BJ (cell line): ENCODE measurements around the gene PDZD2. TPM values are rescaled to one million over a fixed set of nuclear protein-coding genes. Genes with fewer than 3 reads are reported as not detected.

Experiments
- CTCF ChIA-PET: fragments of 350-600 bp; formaldehyde crosslinking; extraction: SDS; loops from one replicate; lab custom pipeline; 2021; ENCODE audit warnings: antibody characterized with exemption, inconsistent platforms; lab: Yijun Ruan, JAX
- POLR2A ChIA-PET: fragments of 300-600 bp; sonication (Branson Sonifier 250); formaldehyde crosslinking; extraction: SDS; loops from one replicate; lab custom pipeline; 2021; ENCODE audit warnings: antibody characterized with exemption; lab: Charles Lee
- DNase-seq: peaks from one replicate; pipeline ENCODE4 v3.0.0-alpha.2; 2011; ENCODE audit warnings: low read depth
- H3K27me3 ChIP-seq: 2 replicates; pipeline ENCODE4 v1.6.0; 2011; ENCODE audit warnings: low read length; ENCODE audit not compliant: control insufficient read depth, insufficient read depth
- H3K36me3 ChIP-seq: 2 replicates; pipeline ENCODE4 v1.5.1; 2011; ENCODE audit warnings: low read length; ENCODE audit not compliant: control insufficient read depth, insufficient read depth
- H3K4me3 ChIP-seq: 2 replicates; pipeline ENCODE4 v1.5.1; 2011; ENCODE audit warnings: low read depth, mild to moderate bottlenecking, control low read depth, low read length
- polyA plus RNA-seq: library from polyadenylated mRNA; depleted of rRNA; stranded (reverse); fragments of >200 nt; gene quantifications from 2 replicates; pipeline ENCODE4 v1.2.3, GENCODE V29; 2011
- TF ChIP-seq, protein P1 (sequence below): IDR thresholded peaks from 2 replicates; pipeline ENCODE4 v1.5.1; 2011; ENCODE audit warnings: low read depth, mild to moderate bottlenecking, control low read depth, inconsistent platforms, low read length, moderate library complexity; ENCODE audit not compliant: insufficient read depth

The PDZD2 gene
- polyA plus RNA-seq, 1 experiment, result 0.06 TPM

DNA sequence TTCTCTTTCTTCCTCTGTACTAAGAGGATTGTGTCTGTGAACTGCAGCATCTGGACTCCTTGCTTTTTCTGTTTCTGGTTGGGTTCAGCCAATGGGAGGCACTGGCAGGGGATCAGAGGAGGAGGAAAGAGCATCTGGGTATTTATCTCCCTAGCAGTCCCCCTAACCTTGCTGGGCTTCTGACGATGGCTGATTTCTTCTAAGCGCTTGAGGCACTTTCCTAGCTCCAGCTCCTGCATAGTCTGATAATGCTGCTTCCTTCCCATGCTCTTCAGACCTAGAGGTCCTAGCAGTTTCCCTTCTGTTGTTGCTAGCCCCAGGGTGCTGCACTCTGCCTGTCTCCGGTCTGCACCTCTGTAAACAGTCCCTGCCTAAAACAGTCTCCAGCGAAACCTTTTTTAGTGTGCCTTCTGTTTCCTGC is 225.1 kb downstream of the PDZD2 start:
- Histone ChIP-seq H3K27me3 (peaks cover 5% of the 10 kb centered on the region), H3K36me3 (no peaks in the 10 kb centered on the region), H3K4me3 (no peak overlapping the region)
- no peak for DNase-seq
- CTCF ChIA-PET, result no interaction called here
- TF ChIP-seq, protein P1, sequence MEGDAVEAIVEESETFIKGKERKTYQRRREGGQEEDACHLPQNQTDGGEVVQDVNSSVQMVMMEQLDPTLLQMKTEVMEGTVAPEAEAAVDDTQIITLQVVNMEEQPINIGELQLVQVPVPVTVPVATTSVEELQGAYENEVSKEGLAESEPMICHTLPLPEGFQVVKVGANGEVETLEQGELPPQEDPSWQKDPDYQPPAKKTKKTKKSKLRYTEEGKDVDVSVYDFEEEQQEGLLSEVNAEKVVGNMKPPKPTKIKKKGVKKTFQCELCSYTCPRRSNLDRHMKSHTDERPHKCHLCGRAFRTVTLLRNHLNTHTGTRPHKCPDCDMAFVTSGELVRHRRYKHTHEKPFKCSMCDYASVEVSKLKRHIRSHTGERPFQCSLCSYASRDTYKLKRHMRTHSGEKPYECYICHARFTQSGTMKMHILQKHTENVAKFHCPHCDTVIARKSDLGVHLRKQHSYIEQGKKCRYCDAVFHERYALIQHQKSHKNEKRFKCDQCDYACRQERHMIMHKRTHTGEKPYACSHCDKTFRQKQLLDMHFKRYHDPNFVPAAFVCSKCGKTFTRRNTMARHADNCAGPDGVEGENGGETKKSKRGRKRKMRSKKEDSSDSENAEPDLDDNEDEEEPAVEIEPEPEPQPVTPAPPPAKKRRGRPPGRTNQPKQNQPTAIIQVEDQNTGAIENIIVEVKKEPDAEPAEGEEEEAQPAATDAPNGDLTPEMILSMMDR, result no peak
- POLR2A ChIA-PET, result no interaction called here

DNA sequence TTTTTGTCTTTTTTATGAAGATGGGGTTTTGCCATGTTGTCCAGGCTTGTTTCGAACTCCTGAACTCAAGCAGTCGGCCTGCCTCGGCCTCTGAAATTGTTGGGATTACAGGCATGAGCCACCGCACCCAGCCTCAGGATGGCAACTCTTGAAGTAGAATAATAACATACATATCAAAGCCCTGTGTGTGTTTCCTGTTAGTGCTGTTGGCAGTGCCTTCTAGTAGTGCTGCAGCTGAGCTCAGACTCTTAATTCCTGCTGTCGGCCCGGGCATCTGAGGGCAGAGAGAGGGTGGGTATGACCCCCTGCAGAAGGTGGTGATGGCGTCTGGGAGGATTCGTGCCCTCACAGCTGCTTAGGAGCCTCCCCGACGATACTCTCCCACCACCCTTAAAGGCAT is 227.2 kb downstream of the PDZD2 start:
- no peak for DNase-seq
- peaks cover 5% of the 10 kb centered on the region for H3K27me3 ChIP-seq
- no peaks in the 10 kb centered on the region for H3K36me3 ChIP-seq
- ChIA-PET CTCF (interaction anchor here (1.0 to 1.1 kb wide), 2 partner anchors 14 to 227 kb away, joined by 3 to 4 read pairs; no protein-coding TSS in a partner anchor), POLR2A (no interaction called here)
- H3K4me3 ChIP-seq, result no peak overlapping the region
- TF ChIP-seq, protein P1, result no peak

DNA sequence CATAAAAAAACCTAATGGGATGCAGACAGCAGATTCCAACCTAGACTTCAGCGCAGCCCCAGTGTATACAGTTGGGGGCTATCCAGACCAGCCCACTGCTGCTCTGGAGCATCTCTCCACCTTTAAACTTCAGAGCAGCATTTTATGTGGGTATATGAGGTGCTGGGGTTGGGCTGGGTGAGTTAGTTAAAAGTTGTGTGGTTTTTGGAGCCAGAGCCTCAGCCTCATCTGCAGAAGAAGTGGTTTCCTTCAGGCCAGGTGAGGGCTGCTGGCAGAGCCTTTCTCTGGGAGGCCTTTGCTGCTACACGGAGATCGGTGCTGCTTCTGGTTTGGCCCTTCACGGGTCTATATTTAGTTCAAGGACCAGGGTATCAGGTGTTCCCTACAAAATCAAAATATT is 228.3 kb downstream of the PDZD2 start:
- ChIA-PET CTCF (interaction anchor here (1.0 kb wide), 1 partner anchor 11 kb away, joined by 3 read pairs; no protein-coding TSS in a partner anchor), POLR2A (no interaction called here)
- H3K36me3 ChIP-seq, result no peaks in the 10 kb centered on the region
- H3K27me3 ChIP-seq, result peaks cover 5% of the 10 kb centered on the region
- no peak for DNase-seq
- TF ChIP-seq, protein P1, result no peak
- no peak overlapping the region for H3K4me3 ChIP-seq

DNA sequence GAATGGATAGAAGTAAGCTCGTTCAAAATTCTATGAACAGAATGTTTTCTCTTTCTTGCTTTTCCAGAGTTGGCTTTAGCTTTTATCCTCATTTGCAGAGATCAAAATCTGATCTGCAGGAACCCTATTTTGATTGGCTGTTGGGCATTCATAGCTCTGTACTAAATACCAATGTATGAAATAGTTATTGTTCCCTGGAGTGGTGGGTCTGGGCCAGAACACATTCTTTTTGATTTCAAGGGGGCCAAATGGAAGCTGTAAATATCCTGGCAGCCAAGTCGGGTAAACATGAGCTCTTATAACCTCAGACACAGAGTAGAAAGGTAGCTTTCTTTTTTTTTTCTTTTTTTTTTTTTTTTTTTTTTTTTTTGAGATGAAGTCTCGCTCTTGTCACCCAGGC is 241.5 kb downstream of the PDZD2 start:
- no peaks in the 10 kb centered on the region for H3K36me3 ChIP-seq
- POLR2A ChIA-PET, result no interaction called here
- CTCF ChIA-PET, result interaction anchor here (0.9 to 1.4 kb wide), 2 partner anchors 118 to 195 kb away, joined by 4 read pairs; no protein-coding TSS in a partner anchor
- TF ChIP-seq, protein P1, result no peak
- H3K27me3 ChIP-seq, result no peaks in the 10 kb centered on the region; the same call in 1 of the 2 replicates
- H3K4me3 ChIP-seq, result no peak overlapping the region
- no peak for DNase-seq

DNA sequence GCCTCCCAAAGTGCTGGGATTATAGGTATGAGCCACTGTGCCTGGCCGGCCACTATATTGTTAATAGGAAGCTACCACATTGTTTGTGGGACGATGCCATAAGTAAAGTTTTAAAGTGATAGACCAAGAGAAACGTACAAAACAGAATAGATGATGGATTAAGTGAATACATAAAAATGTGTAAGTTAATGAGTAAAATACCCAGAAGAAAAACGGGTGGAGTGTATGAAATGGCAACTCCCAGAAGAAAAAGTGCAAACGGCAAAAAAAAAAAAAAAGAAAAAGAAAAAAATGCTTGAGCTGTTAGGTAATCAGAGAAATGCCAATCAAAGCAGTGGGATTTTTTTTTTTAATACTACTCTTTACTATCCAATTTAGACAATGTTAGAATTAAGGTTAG is 246.0 kb downstream of the PDZD2 start:
- H3K4me3 ChIP-seq, result no peak overlapping the region
- ChIA-PET CTCF (interaction anchor here (0.6 kb wide), 1 partner anchor 53 kb away, joined by 3 read pairs; no protein-coding TSS in a partner anchor), POLR2A (no interaction called here)
- no peaks in the 10 kb centered on the region for H3K36me3 ChIP-seq
- peaks cover 6% of the 10 kb centered on the region for H3K27me3 ChIP-seq
- TF ChIP-seq, protein P1, result no peak
- no peak for DNase-seq
